HG03460 (cell line): ENCODE data around the gene CCDC93.
"Not testable (repeated sequence)": the region's sequence is repeated elsewhere in the genome, so short reads cannot be mapped to it uniquely, and the experiment has no call there.

Source experiments
- ATAC-seq: cut with Tn5 transposase; IDR thresholded peaks from one replicate; pipeline ENCODE4 v1.9.1; 2021; ENCODE audit not compliant: unreplicated experiment

CCDC93 gene

DNA sequence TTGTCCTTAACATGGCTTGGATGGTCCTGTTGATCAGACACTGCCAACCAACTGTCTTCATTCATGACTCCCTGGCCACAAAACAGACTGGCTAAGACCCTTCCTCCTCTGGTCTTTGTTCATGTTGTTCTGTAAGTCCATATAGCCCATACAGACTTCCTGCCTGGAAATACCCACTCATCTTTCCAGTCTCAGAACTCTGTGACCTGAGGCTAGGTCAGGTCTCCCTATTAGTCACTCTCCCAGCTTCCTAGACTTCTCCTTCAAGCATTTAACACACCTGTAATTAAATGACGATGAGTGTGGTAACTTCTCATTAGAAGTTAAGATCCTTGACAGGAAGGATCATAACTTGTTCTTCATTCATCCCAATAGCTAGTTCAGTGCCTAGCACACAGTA is 56.3 kb downstream of the CCDC93 start:
- no peak for ATAC-seq

- no peak for ATAC-seq
Observed at GRCh38 chr2:117956036-117956796, 57.7 kb downstream of the CCDC93 start.

DNA sequence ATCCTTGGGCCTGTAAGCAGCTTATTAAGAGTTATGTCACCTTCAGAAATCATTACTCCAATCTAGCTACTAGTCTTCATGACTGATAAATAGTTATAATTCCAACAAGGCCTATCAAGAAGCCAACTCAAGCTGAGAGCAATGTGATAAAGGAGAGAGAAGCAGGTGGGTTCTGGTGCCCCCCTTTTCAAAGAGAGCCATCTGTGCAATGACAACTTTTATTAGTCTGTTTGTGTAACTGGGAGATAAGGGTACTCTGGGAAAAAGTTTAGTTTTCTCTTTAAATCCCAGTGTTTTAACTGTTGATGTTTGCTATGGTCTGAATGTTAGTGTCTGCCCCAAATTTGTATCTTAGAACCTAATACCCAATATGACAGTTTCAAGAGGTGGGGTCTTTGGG is 60.6 kb downstream of the CCDC93 start:
- no peak for ATAC-seq

- ATAC-seq: no peak
Observed at GRCh38 chr2:117952701-117953100, 61.2 kb downstream of the CCDC93 start.

GRCh38 chr2:117952228-117952627 is 61.6 kb downstream of the CCDC93 start:
- no peak for ATAC-seq

DNA sequence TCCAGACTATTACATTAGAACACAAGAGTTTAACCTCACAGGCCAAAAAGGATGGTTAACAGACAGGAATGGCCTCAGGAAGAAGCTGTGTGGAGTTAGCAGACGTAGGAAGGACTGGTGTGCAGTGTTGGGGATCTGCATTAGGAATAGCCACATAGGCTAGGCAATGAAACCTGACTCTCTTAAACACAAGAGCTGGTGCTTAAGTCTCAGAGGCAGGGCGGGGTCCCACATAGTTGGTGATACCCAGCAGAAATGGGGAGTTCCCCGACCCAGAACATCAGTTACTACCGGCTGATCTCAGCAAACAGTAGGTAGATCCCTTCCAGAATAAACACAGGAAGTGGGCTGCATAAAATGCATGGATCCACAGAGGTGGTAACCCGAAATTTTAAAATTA is 64.1 kb downstream of the CCDC93 start:
- no peak for ATAC-seq

- ATAC-seq: no peak
Observed at GRCh38 chr2:117948615-117949014, 65.3 kb downstream of the CCDC93 start.

- no peak for ATAC-seq
Observed at GRCh38 chr2:117945296-117945695, 68.6 kb downstream of the CCDC93 start.

- ATAC-seq: no peak
Observed at GRCh38 chr2:117944816-117945215, 69.1 kb downstream of the CCDC93 start.

- no peak for ATAC-seq
Observed at GRCh38 chr2:117943013-117943672, 70.7 kb downstream of the CCDC93 start.

DNA sequence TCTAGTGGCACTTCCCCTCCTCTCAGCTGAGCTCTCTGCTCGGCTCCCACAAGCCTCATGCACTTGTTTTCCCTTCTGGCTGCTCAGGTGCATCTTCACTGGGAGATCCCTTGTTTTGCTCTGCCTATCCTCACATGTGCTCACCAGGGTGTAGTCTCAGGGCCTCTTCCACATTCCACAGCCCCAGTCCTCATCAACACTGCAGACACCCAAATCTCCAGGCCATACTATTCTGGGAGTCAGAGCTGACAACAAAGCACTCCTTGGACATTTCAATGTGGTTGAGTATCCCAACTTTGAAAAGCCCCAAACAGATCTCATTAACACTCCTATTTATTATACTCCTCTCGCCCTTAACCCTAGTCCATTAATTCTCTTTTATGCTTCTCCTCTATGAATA is 71.3 kb downstream of the CCDC93 start:
- no peak for ATAC-seq

GRCh38 chr2:117941693-117942092 is 72.2 kb downstream of the CCDC93 start:
- ATAC-seq: no peak

- ATAC-seq: no peak
Observed at GRCh38 chr2:117940436-117940835, 73.4 kb downstream of the CCDC93 start.

- ATAC-seq: no peak
Observed at GRCh38 chr2:117938611-117939010, 75.3 kb downstream of the CCDC93 start.

DNA sequence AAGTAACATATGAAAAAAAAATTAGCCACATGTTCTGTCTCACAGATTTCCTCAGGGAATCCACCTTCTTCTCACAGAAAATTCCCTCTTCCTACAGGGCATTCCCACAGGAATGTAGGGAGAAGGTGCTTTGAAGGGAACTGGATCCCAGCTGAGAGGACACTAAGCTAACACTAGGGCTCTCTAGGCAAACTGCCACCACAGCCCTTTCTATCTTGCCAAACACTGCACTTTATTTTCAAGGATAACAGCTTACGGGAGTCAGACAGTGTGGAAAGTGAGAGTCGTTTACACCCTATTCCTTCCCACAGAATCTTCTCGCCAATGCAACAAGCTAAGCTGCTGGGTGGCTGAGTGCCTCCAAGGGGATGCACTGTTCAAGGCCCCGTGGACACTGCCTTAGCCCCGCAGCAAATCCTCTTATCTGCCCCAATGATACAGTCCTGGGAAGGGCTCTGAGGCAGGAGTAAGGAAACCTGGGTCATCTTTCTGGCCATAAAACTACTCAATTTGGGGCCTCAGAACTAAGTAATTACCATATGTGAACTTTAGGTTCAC is 76.9 kb downstream of the CCDC93 start:
- no peak for ATAC-seq

- no peak for ATAC-seq
Observed at GRCh38 chr2:117935954-117936353, 77.9 kb downstream of the CCDC93 start.

DNA sequence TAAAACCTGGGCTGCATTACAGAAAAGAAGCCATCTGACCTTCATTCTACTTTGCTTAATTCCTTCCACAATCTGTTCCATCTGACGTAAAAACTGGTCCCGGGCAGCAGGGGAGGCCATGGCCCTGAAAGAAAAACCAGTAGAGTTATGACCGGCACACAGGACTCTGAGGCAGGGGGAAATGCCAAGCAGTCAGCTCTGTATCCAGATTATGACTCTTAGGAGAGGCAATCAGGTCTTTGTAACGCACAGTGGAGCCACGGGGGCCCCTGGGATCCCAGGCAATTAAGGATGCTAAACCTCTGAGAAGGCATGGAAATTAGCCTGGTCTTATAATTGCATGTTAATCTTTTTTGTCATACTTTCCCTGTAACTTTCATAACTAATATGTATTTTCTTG is 78.4 kb downstream of the CCDC93 start:
- ATAC-seq: no peak

- ATAC-seq: no peak
Observed at GRCh38 chr2:117933884-117934354, 80.0 kb downstream of the CCDC93 start.

DNA sequence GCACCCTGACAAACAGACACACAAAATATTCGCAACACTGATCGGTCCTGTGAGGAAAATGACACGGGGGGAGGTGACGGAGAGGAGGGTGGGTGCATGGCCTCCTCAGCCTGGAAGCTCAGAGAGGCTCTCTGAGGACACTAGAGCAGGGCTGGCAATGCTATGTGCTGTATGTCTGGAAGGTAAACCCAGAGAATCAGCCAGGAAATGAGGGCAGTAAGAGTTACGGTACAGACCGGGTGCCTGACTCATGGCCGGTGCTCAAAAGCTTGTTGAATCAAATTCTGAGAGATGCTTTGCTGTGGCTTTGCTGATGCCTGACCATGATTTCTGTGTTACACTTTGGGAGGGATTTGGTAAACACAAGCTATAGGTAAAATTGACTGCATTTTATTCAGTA is 81.9 kb downstream of the CCDC93 start:
- no peak for ATAC-seq

DNA sequence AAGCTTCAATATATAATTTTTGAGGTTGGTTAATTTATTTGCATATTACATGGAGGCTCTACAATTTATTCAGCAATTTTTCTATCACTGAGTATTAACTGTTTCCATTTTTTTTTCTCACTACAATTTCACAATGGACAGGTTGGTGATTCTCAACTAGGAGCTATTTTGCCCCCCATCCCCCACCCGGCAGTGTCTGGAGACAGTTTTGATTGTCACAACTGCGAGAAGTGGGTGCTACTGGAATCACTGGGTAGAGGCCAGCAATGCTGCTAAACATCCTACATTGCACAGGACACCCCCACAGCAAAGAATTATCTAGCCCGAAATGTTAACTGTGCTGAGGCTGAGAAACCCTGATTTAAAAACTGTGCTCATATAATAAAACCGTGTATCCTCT is 82.6 kb downstream of the CCDC93 start:
- no peak for ATAC-seq

GRCh38 chr2:117930775-117931174 is 83.1 kb downstream of the CCDC93 start:
- no peak for ATAC-seq

- not testable (repeated sequence) for ATAC-seq
Observed at GRCh38 chr2:117923471-117923870, 90.4 kb downstream of the CCDC93 start.
